GM19468 (cell line): Measurements from ENCODE around the gene RAET1G.
"Not testable (repeated sequence)": the region's sequence is repeated elsewhere in the genome, so short reads cannot be mapped to it uniquely, and the experiment has no call there.

Experiments used
- ATAC-seq: cut with Tn5 transposase; IDR thresholded peaks from one replicate; pipeline ENCODE4 v1.9.1; 2021; ENCODE audit warnings: mild to moderate bottlenecking, moderate library complexity, moderate number of reproducible peaks; ENCODE audit not compliant: unreplicated experiment; ENCODE audit errors: extremely low read depth

Gene RAET1G

GRCh38 chr6:149917679-149918078 is 5.2 kb downstream of the RAET1G start:
- no peak for ATAC-seq

- ATAC-seq: no peak
These were observed 6.7 kb downstream of the RAET1G start for GRCh38 chr6:149915970-149916865.

GRCh38 chr6:149913540-149914240 is 9.2 kb downstream of the RAET1G start:
- no peak for ATAC-seq

GRCh38 chr6:149913085-149913484 is 9.8 kb downstream of the RAET1G start:
- no peak for ATAC-seq

- ATAC-seq: not testable (repeated sequence)
These were observed 10.2 kb downstream of the RAET1G start for GRCh38 chr6:149912680-149913079.

GRCh38 chr6:149910721-149911151 is 12.2 kb downstream of the RAET1G start:
- ATAC-seq: no peak

- no peak for ATAC-seq
These were observed 13.0 kb downstream of the RAET1G start for GRCh38 chr6:149909701-149910470.

GRCh38 chr6:149908480-149908879 is 14.4 kb downstream of the RAET1G start:
- not testable (repeated sequence) for ATAC-seq

GRCh38 chr6:149907317-149907716 is 15.6 kb downstream of the RAET1G start:
- ATAC-seq: no peak

GRCh38 chr6:149906405-149906804 is 16.5 kb downstream of the RAET1G start:
- ATAC-seq: no peak

- ATAC-seq: no peak
These were observed 17.0 kb downstream of the RAET1G start for GRCh38 chr6:149905911-149906371.

GRCh38 chr6:149905371-149905910 is 17.5 kb downstream of the RAET1G start:
- no peak for ATAC-seq

GRCh38 chr6:149904661-149905370 is 18.1 kb downstream of the RAET1G start:
- no peak for ATAC-seq

- ATAC-seq: no peak
These were observed 18.8 kb downstream of the RAET1G start for GRCh38 chr6:149903938-149904611.

GRCh38 chr6:149901444-149902140 is 21.3 kb downstream of the RAET1G start:
- ATAC-seq: no peak

GRCh38 chr6:149900620-149901443 is 22.1 kb downstream of the RAET1G start:
- ATAC-seq: no peak

- ATAC-seq: no peak
These were observed 22.8 kb downstream of the RAET1G start for GRCh38 chr6:149899926-149900619.
